Activated CD4-positive, alpha-beta T cell treated with anti-CD3 and anti-CD28 coated beads, Interleukin-2, amount 50 U/mL, for 24 hours (primary cell): ENCODE results near the gene MBTPS1.
A peak's percentile ranks its signal among the peaks of the same experiment; 100 is the strongest.

ENCODE experiments used
- DNase-seq, 2 donors: peaks; one replicate each; pipeline ENCODE4 v3.0.0-alpha.2; 2020; ENCODE audit warnings: low read depth in 1 of 2, low spot score in 1 of 2

MBTPS1 gene

DNA sequence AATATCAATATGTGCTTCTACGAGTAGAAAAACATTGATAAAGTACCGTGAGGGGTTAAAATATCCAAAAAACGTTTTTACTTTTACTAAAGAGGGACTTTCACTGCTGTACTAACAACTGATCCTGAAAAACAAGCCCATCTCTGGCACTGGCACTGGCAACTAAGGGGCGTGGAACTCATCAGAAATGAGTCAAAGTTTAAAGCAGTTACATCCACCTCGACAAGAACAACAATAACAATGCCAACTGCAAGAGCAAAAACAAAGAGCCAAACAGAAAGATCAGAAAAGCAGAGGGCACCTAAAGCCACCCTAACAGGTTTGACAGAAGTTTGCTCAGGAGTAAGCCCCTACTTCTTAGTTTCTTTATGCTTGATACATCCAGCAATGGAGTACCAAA lies 13.1 kb downstream of the MBTPS1 start:
- no peak for DNase-seq

DNA sequence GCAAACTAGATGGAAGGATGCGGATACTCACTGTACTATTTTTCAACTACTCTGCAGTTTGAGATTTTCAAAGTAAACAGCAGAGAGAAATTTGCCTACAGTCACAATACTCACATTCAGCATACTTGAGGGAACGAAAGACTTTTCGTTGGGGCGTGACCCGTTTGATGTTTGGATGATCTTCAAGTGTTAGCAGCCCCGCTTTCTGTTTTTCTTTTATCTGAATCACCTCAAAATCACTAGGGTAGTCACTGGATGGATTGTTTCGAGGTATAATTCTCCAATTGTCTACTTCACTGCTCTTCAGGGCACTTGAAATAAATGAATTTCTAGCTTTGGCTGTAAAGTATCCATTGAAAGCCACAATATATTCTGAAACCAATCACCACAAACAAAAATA lies 17.8 kb downstream of the MBTPS1 start:
- DNase-seq = no peak

DNA sequence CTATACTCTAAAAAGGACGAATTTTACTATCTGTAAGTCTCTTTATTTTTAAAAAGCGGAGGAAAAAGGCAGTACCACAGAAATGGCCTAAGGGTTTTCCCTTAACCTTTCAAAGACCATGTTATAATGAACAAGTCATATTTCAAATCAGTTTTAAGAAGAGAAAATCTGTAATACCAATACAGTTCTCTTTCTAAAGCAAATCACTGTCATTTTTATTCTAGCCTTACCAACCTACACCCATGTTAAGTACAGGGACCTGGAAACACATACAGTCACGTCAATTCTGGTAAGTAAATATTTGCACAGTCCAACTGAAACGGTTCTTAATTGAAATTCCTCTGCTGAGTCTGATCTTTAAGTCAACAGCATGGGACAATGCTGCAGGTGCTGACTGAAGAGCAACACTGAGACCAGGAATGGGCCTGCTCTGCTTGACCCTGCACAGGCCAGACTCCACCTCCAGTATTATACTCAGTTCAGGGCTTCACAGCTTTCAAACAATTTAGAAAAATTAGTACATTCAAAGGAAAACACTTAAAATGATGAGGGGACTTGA lies 20.2 kb downstream of the MBTPS1 start:
- no peak for DNase-seq

DNA sequence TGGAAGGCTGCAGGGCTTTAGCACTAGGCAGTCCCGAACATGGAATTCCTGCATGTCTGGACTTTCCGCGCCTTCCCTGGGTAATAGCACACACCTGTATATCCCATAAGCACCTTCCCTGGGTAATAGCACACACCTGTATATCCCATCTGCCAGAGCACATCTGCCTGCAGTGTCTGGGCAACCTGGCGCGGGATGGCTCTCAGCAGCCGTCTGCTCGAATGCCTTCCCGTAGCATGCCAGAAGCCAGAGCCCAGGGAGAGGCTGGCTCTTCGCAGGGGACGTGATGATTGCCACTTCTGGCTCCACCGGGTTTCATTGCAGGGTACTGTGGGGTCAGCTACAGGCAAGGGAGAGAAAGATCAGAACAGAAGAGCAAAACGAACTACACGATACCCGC lies 21.3 kb downstream of the MBTPS1 start:
- no peak for DNase-seq

DNA sequence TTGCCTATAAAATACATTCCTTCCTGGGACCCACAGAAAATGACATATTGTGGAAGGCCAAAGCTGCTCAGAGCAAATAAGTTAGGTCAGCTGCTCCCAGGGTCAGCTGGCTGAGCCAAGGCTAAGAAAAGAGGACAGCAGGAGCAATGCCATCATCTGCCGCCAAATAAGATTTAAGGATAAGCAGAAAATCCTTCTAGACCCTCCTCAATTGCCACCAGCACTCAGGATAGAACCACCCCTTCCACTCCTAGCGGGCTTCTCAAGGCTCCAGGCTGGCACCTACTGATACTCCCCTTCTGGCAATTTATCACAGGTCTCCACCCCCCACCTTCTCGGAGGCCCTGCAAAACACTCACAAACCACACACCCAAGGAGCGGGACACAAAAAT lies 22.9 kb downstream of the MBTPS1 start:
- no peak for DNase-seq

DNA sequence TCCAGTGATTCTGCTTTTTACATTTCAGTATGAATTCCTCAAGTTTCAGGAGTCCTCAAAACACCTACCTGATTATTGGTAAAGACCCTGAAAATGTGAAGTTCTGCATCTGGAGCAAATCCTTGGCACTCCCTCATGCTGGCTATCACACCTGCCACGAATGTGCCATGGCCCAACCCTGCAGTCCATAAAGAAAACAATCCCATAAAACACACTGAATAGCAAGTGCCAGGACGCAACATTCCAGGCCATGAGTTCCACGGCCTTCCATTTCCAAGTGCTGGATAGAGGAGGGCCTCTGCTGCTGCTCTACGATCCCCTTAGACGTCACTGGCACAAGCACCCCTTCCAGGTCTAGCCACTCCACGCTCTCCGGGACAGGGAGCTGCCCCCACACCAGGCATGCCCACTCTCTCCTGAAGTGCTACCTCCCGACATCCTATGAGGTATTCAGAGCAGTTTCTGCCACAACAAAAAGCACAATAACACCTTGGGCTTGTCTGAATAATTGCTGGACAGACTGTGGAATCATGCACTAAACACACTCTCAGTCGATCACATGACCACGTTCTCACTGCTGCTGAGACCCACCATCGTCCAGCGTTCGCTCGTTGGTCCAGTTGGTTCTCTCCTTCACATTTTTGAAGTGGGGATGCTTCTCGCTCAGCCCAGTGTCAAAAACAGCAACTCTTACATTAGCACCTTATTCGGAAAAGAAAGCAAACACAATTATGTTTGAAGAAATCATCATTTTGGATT lies 23.4 kb downstream of the MBTPS1 start:
- DNase-seq = no peak

DNA sequence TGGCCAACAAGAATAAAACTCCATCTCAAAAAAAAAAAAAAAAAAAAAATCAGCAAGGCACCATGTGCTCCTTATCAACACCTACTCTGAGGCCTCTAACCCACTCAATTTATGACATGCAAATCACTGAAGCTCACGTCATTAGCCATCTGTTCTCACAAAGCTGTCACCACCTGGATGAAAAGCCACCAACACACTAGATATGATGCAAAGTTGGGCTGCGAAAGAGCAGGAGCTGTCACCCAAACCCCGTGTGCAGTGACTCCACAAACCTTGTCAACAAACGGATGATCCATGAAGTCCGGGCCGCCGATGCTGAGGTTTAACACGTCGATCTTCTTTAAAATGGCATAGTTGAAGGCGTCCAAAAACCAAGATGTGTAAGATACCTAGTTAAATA lies 25.3 kb downstream of the MBTPS1 start:
- no peak for DNase-seq

DNA sequence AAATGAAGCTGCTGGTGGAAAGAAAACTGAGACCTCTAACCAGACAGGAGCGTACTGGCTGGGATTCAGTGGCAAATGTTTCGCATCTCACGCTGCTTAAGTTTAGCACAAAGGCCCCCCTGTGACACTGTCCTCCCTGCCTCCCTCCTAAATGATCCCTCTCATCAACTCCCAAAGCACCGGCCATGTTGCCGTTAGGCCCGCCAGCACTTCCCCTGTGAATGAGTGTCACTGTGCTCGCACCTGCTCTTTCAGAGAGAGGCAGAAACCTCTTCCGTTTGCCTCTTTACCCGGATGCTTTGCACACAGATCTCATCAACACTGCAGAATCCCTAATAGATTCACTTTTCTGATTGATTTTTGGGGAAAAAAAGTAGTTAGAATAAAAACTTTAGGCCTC lies 26.5 kb downstream of the MBTPS1 start:
- DNase-seq = no peak

DNA sequence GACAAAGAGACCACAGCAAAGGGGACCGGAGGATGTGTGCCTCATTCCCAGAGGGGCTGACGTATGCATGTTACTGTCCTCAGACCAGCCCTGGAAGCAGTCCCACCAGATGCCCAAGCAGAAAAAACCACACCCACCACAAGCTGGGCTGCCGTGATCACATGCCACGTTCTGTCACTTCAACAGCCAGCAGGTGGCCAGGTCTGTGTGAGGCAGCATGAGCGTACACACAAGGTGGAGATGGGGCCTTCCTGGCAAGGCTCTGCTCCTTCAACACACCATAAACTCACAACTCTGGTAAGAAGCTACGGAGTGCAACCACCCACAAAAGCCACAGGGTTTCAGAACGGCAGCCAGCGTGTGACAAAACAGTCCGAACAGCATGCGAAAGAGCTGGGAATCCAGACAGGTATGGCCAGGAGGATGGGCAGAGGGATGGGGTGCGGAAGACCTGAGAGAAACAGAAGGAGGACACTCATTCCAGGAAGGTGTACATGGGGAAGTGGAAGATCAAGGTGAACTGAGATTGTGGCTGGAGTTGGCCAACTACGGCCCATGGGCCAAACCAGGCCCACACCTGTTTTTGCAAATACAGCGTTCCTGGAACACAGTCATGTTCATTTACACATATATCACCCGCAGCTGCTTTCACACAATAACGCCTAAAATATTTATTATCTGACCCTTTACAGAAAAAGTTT lies 27.9 kb downstream of the MBTPS1 start:
- peak in 1 of 2 donors; percentile 20 for DNase-seq

DNA sequence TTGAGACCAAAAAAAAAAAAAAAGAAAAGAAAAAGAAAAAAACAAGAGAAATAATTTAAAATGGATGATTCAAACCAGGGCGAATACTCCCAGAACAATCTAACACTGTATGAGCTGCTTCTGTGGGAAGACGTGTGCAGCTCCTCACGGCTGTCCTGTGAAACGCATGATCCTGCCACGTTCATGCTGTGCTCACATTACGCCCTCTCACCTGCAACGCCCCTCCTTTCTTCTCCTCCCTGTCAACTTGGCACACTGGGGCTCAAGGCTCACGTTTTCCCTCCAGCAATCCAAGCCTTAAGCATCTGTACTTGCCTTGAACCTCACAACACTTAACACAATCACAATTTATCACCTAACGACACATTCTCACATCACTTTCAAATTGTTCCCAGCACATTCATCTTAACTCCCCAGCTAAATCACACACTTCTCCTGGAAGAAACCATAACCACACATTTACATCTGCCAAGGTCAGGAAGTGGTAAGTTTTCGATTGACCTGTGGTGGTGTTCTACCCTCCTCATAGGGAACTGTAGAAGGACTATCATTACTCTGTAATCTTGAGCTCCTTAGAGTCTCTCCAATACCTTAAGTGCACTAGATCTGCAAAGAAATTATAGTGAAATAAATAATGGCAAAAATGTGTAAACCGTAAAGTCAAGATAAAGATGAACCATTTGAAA lies 29.1 kb downstream of the MBTPS1 start:
- DNase-seq = no peak

DNA sequence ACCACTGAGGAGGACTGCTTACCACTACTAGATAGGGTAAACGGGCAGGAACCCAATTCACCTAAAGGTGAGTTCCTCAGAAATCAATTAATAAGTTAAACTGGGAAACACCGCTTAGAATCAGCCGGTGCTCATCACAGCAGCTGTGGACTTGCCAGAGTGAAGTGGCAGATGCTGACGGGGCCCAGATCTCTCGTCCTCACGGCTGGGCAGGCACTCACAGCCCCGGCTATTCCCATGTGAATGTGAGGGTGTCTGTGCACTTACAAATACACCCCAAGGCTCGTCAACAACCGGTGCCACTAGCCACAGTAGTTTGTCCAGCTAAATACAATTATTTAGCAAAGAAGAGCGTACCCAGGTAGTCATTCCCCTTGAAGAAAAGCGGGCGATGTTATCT lies 29.7 kb downstream of the MBTPS1 start:
- no peak for DNase-seq

DNA sequence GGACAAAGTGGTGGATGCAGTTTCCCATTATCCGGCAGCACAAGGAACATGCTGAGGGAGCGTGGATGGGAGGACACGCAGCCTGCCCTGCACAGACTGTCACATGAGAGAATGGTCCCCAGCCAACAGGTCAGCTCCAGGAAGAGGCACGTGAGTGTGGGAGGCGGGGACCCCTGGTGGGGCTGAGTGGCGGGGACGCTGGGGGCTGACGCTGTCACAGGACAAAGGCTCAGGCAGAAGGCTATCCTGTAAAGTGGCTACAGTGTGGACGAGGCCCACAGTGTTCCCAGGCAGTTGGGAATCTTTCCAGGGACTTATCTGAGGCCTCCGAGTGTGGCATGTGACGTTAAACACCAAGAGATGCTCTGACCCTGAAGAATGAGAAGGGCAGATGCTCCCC lies 30.4 kb downstream of the MBTPS1 start:
- no peak for DNase-seq

DNA sequence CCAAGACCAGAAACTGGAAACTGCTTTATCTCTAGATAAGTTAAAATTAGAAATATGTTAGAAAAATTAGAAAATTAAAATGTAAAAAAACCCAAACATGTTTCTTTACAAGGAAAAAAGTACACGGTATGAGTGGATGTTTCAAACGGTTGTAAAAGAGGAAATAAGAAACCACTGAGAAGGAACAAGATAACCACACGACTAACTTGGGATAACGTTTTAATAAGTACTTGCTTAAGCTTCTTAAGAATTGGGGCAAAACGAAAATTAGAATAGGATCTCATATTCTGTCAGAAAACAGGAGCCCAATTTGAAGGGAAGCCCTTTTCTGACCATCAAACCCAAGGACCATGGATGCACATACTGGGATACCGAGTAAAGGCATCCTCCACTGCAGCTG lies 31.0 kb downstream of the MBTPS1 start:
- no peak for DNase-seq

DNA sequence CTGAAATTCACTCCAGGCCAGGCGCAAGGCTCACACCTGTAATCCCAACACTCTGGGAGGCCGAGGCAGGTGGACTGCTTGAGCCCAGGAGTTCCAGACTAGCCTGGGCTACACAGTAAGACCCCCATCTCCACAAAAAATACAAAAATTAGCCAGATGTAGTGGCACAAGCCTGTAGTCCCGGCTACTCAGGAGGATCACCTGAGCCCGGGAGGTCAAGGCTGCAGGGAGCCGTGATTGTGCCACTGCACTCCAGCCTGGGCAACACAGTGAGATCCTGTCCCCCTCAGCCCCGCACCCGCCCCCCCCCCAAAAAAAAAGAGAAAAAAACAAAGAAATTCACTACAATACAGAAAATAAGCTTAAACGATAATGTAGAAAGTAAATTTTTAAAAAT lies 31.5 kb downstream of the MBTPS1 start:
- no peak for DNase-seq

DNA sequence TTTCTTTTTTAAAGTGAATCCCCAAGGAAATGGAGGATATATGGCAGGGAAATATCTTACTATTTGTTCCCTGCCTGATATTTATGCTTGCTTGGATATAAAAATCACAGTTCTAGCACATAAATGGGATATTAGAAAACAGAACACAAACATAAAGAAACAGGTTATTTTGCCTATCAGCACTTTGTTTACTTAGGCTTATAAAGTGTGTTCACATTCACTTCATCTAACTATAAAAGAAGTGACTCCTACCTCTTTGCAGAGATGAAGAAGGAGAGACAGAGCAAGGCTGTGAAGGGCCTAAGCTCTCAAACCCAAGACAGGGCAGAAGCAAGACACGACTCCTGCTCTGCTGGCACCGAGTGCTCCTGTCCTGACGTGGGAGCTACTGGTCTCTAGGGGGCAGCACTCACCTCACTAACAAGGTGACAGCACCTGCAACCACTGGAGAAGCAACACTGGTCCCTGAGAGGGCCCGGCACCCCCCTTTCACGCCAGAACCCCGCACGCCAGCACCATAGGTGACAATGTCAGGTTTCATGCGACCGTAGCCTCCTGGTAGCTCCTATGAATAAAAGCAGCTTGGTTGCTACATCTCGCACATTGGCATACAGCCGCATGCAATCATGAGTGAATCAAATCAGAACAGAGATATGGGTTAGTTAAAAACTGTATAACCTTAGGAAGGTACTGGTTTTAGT lies 32.0 kb downstream of the MBTPS1 start:
- peak; percentile 33 to 61 for DNase-seq

DNA sequence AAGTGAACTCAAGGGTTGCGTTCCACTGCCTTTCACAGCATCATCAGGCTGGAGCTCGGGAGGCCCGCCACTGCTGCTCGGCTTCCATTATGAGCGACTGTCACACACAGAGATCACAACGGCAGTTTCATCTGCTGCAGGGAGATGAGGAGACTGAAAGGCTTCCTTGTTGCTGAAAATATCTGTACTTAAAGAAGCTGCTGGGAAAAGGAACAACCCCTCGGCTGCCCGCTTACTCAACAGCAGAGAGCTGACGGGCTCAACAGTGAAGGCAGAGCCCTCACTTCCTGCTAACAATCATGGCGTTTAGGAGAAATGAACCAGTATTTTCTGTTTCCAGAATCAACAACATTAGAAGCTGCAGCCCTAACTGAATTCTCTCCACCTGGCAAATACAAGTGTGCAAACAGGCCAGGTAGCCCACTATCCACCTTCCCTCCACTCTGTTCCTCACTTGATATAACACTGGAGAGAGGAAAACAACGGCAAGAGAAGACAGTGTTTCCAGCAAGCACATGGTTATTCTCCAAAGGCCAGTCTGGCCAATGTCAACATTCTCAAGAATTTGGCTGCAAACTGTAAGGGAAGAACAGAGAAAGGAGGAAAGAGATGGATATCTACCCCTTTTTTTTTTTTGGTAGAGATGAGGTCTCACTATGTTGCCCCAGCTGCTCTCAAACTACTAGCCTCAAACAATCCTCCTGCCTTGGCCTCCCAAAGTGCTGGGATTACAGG lies 33.7 kb downstream of the MBTPS1 start:
- DNase-seq = no peak

DNA sequence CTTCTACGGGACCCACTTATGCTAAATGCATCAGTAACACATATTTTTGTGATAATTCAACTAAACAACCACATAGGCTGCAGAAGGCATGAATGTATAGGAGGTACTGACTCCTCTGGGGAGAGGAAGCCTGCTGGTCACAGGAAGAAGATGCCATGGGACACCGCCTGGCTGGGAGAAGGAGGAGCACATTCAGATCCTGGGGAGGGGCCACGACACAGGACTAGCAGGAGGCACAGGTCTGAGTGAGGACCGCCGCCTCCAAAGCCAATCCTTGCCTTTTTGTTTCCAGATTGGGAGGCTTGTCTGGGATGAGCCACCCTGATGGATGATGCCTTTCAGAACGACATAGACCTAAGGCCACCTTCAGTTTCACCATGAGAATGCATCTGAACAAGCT lies 34.6 kb downstream of the MBTPS1 start:
- no peak for DNase-seq

DNA sequence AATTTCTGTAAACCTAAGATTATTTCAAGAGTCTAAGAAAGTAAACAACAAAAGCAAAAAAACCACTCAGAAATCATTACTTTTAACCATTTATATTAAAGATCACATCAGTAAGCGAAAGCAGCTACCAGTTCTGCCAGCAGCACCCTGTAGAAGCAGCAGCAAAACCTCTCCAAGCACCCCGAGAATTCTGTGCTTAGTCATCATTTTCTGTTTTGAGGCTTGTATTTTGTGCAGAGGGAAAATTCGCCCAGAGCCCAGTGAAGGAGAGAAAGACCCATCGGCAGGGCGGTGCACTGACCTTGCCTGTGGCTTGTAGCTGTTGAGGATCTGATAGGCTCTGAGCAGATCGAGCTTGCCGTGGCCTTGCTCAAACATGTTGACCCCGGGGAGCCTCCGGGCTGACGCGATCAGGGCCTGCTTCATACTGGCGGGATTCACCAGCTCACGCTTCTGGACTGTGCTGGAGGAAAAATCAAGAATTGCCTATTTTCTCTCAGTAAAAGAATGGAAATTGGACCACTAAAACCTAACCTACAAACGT lies 35.2 kb downstream of the MBTPS1 start:
- DNase-seq = no peak

DNA sequence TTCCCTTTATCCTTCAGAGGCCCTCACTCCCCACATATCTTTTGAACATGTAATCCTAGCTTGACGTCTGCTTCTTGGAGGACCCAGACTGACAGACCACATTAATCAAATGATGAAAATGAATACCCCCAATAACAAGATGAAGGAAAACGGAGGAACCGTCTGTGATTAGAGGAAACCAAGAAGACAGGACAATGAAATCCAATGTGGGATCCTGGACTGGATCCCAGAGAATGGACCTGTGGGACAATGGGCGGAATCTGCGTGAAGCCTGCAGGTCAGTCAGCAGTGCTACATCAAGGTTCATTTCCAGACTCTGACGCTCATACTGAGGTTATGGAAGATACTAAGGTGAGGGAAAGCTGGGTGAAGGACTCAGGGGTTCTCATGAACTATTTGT lies 35.9 kb downstream of the MBTPS1 start:
- no peak for DNase-seq

DNA sequence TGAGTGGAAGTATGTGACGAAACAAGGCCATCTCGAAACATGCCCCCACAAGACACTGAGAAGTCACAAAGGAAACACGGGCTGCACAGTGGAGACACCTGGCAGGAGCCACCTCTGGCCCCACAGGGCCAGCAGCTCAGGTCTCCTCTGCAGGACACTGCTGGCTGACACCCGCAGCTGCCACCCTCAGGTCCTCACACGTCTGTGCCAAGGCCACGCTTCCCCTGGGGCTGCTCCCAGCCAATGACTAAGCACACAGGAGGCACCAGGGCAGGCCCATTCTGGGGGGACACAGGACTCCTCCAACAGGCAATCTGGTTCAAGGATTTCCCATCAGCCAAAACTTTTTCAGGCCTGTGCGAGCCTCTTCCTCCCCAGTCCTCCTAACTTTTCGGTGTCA lies 36.4 kb downstream of the MBTPS1 start:
- DNase-seq = no peak

DNA sequence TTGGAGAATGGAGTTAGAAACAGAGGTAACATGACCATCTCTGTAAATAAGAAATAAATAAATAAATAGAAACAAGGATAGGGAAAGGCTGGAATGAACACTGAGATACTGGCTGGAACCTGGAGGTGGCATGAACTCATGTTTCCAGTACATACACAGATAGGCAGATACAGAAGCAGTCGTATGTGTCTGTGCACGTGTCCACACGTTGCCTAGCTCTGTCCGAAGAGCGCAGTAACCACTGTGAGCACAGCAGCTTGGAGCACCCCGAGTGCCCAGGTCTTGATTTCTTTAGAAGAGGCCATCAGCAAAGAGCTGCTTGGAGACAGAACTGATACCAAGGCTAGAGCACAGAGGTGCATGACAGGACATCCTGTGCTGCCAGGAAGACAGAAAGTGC lies 37.1 kb downstream of the MBTPS1 start:
- DNase-seq = no peak
